ENCODE data around the gene MST1. TPM values are rescaled to one million over a fixed set of nuclear protein-coding genes. Genes with fewer than 3 reads are reported as not detected.

Gene MST1
- total RNA-seq, 1 experiment from 2014 or later, result 13.8 TPM

DNA sequence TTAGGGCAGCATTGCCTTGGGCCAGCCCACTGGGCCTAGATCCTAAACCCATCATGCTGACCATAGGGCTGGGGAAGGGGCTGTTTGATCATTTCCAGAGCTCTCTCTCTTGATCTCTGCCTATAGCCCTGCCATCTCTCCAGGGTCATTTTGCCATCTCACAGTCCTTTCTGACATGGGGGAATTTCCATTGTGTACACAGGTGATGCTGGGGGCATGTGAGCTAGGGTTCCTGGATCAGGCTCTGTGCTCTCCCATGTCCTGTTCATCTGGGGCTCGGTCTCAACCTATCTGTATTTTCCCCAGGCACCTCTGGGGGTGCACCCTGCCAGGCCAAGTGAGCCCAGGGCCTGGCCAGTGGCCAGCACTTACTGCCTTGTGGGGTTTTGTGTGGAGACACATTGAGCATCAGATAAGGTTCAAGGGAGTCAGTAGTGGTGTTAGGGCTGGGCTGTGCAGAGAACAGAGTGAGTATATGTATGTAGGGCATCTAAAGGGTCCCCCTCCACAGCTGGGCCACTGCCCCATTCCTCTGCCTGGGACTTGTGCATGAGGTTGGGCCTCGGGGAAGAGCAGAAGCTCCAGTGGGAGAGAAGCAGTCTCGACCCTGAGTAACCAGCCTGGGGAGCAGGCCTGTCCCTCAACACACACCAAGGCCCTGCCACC lies 40.8 kb downstream of the MST1 start (continued):
- no peak for TF ChIP-seq PREB (CRISPR knock-in tag; IDR thresholded peaks at IDR 0.05; ENCODE audit: borderline replicate concordance)
- no peak for TF ChIP-seq ZNF232 (CRISPR knock-in tag; IDR thresholded peaks at IDR 0.05)

DNA sequence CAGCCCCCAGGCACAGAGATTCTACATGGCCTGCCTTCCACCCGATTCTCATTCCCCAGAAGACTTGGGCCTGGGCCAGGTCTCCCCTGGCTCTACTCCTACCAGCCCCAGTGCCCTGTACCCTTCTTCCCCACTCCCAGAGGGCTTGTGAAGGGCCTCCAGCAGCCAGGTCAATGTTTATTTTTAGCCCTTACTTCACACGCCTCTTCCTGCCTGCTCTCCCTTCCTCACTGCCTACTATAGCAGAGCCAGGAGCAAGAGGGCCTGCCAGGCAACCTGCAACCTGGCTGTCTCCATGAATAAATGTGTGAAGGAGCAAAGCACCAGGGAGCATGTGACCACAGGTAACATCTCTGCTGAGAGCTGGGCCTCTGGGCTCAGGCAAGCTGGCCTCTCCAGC lies 41.5 kb downstream of the MST1 start:
- Mint-ChIP-seq H3K4me3 (no peak overlapping the region), H3K27ac (no peak overlapping the region), H3K27me3 (ENCODE audit: low read depth) (no peaks in the 10 kb centered on the region), H3K4me1 (no peaks in the 10 kb centered on the region), H3K36me3 (no peaks in the 10 kb centered on the region), H3K9me3 (no peaks in the 10 kb centered on the region)
- POLR2A ChIA-PET, result no interaction called here
- no peak for TF ChIP-seq NR3C1 (CRISPR knock-in tag; conservative IDR thresholded peaks at IDR 0.05; ENCODE audit: low read depth)
- TF ChIP-seq ZNF425 (CRISPR knock-in tag; conservative IDR thresholded peaks at IDR 0.05), result no peak
- TF ChIP-seq, protein P1, sequence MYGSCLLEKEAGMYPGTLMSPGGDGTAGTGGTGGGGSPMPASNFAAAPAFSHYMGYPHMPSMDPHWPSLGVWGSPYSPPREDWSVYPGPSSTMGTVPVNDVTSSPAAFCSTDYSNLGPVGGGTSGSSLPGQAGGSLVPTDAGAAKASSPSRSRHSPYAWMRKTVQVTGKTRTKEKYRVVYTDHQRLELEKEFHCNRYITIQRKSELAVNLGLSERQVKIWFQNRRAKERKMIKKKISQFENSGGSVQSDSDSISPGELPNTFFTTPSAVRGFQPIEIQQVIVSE (CRISPR knock-in tag; IDR thresholded peaks at IDR 0.05; ENCODE audit: borderline replicate concordance), result no peak
- no peak for TF ChIP-seq NFYB (CRISPR knock-in tag; conservative IDR thresholded peaks at IDR 0.05; ENCODE audit: low read depth)
- TF ChIP-seq E2F4 (CRISPR knock-in tag; IDR thresholded peaks at IDR 0.05; ENCODE audit: borderline replicate concordance, low read depth), result no peak
- TF ChIP-seq ZBTB21 (CRISPR knock-in tag; IDR thresholded peaks at IDR 0.05; ENCODE audit: borderline replicate concordance), result no peak
- no peak for TF ChIP-seq PRRX2 (CRISPR knock-in tag; IDR thresholded peaks at IDR 0.05)
- no peak for TF ChIP-seq USF1 (CRISPR knock-in tag; IDR thresholded peaks at IDR 0.05)
- TF ChIP-seq GTF2I (CRISPR knock-in tag; conservative IDR thresholded peaks at IDR 0.05), result no peak
- no peak for TF ChIP-seq ZNF423 (CRISPR knock-in tag; IDR thresholded peaks at IDR 0.05)
- TF ChIP-seq EMX1 (CRISPR knock-in tag; IDR thresholded peaks at IDR 0.05), result no peak
- TF ChIP-seq ZNF121 (CRISPR knock-in tag; IDR thresholded peaks at IDR 0.05), result no peak
- no peak for TF ChIP-seq IRF2 (CRISPR knock-in tag; IDR thresholded peaks at IDR 0.05; ENCODE audit: borderline replicate concordance, low read depth)
- no peak for TF ChIP-seq TEAD1 (CRISPR knock-in tag; IDR thresholded peaks at IDR 0.05)
- TF ChIP-seq, protein P2, sequence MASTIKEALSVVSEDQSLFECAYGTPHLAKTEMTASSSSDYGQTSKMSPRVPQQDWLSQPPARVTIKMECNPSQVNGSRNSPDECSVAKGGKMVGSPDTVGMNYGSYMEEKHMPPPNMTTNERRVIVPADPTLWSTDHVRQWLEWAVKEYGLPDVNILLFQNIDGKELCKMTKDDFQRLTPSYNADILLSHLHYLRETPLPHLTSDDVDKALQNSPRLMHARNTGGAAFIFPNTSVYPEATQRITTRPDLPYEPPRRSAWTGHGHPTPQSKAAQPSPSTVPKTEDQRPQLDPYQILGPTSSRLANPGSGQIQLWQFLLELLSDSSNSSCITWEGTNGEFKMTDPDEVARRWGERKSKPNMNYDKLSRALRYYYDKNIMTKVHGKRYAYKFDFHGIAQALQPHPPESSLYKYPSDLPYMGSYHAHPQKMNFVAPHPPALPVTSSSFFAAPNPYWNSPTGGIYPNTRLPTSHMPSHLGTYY (CRISPR knock-in tag; IDR thresholded peaks at IDR 0.05), result no peak
- no peak for TF ChIP-seq MYBL2 (CRISPR knock-in tag; IDR thresholded peaks at IDR 0.05)
- DNase-seq (ENCODE audit: low spot score), result no peak
- ATAC-seq, result no peak
- CTCF ChIA-PET, result no interaction called here

Measured in WTC11 (cell line).